NCI-H2227 (cell line): Measurements from ENCODE around the gene EPHB2.
A peak's percentile ranks its signal among the peaks of the same experiment; 100 is the strongest.

Experiments used
- DNase-seq: peaks from one replicate; lab custom pipeline; 2025; ENCODE audit not compliant: unreplicated experiment; lab: John Stamatoyannopoulos, UW

The EPHB2 gene

GRCh38 chr1:22721122-22721873 is 10.7 kb downstream of the EPHB2 start:
- DNase-seq = no peak

DNA sequence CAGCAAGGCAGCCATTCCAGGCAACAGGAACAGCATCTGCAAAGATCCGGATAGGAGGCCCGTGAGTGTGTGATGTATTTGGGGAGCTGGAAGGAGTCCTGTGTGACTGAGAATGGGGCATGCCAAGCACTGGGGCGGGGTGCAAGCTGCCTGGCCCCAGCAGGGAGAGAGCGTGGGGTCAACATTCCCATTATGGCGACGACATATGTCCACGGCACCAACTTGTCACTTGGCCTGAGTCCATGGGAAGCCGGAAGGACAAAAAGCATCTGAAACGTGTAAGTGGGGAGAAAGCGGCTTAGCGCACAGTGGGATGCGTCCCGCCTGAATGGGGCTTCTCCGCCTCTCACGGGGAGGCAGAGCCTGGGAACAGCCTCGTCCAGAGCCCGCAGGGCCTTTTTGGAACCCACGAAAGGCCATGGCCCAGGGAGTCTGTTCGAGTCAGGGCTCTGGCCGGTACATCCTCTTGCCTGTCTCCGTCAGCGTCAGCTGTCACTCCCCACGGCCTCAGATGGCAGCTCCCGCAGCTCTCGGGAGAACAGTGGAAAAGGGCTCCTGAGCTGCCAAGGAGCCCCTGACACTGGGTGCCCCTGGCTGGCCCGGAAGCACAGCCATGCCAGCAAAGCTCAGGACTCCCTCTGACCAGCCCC is 12.4 kb downstream of the EPHB2 start:
- DNase-seq = no peak

DNA sequence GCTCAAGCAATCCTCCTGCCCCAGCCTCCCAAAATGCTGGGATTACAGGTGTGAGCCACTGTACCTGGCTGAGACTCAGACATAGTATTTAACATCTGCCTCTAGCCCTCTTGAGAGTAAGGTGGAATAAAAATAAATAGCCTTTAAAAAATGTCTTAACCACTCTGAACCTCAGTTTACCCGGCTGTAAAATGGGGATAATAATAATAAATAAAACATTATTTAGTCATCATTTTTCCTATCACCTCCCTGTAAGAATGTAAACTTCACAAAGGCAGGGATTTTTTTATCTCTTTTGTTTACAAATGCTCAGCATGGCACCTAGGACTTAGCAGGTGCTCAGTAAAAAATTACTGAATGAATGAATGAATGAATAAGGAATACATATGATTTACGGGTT is 17.2 kb downstream of the EPHB2 start:
- DNase-seq = no peak

DNA sequence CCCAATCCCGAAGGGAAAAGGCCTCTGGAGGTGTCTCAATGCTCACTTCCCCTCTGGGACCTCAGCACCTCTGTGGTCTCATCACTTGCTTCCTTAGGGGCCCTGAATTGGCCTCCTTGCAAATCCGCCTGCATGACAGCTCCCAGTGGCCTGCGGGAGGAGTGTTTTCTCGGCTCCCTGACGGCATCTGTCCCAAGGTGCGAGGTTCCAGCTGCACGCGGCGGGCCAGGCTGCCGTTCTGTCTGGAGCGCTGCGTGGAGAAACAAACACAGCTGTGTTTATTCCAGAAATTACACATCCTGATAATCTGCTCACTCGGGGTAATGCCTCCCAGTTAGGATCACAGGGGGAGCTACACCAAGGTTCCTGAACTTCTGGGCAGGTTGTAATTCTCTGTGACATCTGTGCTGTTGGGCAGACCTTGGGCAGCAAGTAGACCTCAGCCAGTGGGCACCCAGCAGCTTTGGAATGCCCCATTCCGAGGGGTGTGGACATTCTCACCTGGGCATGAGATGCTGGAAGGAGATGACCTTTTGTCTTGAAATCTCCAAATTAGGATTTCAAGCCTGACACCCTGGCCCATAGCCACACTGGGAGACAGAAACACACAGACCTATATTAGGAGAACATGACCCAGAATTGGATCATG is 18.2 kb downstream of the EPHB2 start:
- no peak for DNase-seq

DNA sequence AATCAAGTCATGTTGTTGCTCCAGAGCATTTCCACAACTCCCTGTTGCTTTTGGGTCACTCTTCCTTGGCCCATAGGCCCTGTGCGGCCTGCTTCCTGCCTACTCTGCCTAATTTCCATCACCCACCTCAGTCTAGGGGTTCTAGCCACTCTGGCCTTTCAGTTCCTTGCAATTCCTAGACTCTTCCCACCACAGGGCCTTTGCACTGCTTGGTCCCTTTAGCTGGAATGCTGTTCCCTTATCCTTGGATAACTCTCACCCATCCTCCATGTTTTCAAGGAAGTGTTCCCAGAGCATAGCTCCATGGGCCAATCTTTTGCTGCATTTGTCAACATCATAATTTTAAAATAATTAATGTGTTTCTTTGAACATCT is 18.7 kb downstream of the EPHB2 start:
- DNase-seq = no peak

GRCh38 chr1:22729912-22730311 is 19.3 kb downstream of the EPHB2 start:
- DNase-seq = peak; percentile 57

DNA sequence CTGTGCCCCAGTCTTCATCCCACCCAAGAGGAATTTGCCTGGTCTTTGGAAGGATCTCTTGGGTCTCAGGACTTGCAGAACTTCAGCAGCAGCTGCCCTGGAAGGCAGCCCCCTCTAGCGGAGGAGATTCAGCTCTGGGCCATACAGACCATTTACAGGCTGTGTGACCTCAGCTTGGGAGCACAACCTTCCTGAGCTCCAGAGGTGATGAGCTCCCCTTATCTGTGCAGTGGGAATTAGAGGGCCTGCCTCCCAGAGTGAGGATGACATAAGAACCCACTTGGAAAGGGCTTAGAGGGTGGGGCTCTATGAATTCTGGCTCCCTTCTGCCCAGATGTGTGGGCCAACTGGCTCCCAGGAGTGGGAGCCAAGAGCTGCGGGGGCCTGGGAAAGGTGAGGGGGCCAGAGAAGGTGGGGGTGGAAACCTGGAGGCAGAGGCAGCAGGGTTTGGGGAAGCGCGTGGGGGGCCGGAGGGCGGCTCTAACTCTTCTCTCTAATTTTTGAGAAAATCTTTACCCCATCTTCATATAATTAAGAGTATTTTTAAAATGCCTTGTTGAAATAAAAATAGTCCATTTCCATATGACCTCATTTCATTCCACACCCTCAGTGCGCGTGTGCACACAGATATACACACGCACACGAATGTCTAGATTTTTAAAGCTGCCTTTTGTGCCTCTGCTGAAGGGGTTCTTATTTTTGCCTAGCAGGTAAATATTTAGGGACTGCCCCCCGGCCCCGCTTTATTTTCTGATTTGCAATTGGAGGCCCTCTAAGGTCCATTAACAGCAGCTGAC is 21.5 kb downstream of the EPHB2 start:
- DNase-seq = no peak

GRCh38 chr1:22733643-22734042 is 23.0 kb downstream of the EPHB2 start:
- DNase-seq = no peak

DNA sequence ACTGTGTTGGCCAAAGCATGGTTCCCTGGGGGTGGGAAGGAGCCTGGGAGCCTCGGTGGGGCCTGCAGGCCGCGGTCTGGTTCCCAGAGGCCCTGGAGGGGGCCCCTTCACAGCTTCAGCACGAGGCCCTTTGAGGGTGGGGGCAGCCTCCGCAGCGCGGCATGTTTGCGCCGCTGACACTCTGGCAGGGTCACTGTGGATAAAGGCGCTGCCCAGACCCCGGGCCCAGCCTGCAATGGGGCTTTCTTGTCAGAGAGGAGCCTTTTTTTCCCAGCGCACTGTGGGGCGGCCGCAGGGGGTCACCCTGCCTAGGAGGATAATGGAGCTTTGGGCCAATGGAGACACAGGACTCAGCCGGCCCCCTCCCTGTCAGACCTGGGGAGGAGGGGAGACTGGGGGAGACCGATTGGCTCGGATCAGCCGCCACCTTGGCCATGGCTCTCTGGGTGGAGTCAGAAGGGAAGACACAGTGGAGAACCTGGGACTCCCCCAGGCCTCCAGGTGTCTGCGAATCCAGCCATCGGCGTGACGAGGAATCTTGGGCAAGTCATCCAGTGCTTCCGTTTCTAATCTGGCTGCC is 26.0 kb downstream of the EPHB2 start:
- peak; percentile 28 for DNase-seq

- DNase-seq = no peak
Measured at GRCh38 chr1:22737374-22738068, 26.9 kb downstream of the EPHB2 start.

- no peak for DNase-seq
Measured at GRCh38 chr1:22738069-22738435, 27.4 kb downstream of the EPHB2 start.

- DNase-seq = no peak
Measured at GRCh38 chr1:22738522-22738921, 27.9 kb downstream of the EPHB2 start.

- DNase-seq = no peak
Measured at GRCh38 chr1:22739648-22740385, 29.2 kb downstream of the EPHB2 start.

DNA sequence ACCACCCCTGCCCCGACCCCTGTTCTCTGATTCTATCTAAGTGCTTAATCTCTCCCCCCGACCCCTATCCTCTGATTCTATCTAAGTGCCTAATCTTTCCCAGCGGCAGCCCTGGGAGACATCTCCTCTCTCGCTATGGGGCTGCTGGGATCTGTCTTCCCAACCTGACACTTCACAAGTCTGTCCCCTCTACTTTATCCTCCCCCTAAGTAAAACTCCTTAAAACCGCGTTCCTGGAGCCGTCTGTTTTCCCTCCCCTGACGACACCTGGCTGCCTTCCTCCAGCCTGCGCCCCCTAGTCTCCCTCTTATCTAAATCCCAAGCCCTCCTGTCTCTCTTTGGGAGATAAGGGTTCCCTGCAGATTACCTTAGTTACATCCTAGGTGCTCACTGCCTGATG is 30.5 kb downstream of the EPHB2 start:
- no peak for DNase-seq

DNA sequence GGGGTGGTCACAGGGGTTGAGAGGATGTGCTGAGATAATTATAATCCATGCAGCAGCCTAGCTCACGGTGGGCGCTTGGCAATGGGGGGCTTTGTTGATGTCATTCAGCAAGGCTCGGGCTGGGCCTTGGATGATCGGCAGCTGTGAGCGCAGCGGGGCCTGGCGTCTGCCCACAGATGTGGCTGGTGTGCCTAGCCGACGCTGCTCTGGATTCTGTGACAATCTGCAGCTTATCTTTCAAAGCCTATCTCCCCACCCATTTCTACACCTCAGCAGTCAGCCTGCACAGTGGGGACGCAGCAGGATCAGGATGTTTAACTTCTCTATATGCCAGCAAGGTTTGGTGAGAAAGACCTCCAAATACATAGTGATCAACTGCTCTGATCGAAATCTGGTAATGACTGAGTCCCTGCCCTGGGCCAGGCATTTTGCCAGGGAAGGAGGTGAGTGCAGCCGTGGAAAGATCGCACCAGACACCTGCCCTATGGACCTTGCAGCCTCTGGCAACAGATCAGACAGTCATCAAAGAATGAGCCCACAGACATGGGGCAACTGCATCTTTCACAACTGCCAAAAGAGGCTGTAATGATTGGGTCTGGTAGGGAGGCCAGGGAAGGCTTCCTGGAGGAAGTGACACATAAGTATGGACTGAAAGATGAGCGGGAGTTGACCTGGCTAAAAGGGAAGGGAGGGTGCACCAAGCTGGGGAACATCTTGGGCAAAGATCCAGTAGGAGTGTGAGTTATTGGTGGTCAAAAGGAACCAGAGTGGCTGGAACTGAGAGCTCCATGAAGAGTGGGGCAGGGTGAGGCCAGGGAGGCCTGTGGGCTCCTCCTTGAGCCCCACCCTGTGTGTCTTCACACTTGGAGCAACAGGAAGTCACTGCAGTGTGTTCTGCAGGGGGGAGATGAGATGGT is 35.3 kb downstream of the EPHB2 start:
- no peak for DNase-seq

DNA sequence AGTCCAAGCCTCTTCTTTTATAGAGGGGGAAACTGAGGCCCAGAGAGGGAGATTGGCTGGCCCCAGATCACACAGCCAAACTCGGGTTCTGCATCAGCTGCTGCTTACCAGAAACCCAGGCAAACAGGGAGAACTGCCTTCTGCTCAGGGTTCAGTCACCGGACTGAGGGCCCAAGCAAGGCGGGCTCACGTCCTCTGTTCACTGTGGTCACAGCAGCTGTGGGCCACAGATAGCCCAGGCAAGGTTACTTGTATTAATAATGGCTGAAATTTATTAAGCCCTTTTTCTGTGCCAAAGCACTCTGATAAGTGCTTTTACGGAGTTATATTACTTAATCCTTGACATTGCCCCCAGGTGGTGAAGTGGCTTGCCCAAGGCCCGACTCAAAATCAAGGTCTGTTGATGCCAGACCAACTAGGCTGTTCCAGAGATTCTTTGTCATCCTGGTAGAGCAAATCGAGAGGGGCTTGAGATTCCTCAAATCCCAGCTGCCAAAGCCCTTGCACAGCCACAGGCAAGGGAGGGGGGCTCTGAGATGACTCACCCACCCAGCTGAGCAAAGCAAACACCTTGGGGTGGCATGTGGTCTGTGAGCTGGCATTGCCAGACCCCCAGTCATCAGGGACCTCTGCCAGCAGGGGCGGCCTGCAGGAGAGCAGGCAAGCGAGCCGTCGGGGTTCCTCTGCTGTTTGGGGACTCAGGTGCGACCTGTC is 36.5 kb downstream of the EPHB2 start:
- no peak for DNase-seq

DNA sequence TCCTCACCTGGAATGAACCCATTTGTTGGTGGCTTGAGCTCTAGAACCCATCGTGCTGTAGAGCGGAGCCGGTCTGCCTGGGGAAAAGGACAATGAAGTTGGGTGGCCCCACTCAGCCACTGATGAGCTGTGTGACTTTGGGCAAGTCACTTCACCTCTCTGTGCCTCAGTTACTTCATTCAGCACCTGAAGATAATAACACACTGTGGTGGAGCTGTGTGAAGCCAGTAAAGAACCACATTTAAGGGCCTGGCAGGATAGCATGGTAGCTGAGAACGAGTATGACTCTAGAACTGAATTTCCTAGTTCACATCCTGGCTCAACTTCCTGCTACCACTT is 37.1 kb downstream of the EPHB2 start:
- no peak for DNase-seq

DNA sequence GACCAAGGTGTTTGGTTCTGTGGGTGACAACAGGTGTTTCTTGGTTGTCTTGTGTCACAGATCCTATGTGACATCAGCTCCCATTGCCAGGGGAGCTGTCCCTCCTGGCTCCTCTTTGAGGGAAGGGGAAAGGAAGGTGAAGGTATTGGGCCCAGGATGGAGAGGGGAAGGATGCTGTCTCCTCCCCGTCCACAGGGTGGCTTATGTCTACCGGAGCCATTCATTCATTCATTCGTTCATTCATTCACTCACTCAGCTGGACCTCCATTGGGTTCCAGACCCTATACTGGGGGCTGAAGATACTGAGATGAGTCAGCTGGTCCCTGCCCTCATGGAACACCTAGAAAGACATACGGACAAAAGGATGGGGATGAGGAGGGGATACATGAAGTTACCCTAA is 38.9 kb downstream of the EPHB2 start:
- DNase-seq = no peak
